Measurements from ENCODE around the gene SLC36A1. TPM values are rescaled to one million over a fixed set of nuclear protein-coding genes. Genes with fewer than 3 reads are reported as not detected.

Gene SLC36A1
- total RNA-seq, 1 experiment from 2014 or later = 15.0 TPM

DNA sequence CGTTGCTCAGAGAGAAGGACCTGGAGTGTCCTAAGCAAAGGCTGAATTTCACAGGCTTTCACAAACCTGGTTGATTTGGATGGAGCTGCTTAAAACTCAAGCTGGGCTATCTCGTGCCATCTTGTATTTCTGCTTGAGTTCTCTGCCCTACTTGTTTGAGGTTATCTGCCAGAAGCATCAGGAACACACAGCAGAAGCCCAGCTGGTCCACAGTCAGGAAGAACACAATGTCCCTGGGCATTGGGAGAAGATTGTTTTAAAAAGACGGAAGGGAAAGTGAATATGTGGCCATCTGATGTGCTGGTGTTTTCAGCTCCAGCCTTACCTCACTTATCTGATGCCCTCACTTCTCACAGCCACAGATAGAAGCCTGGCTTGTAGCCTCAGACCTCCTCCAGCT is 32.9 kb upstream of the SLC36A1 start:
- H3K27ac ChIP-seq (ENCODE audit: insufficient read length, low read depth, low read length) = no peak overlapping the region
- H2BK120ac ChIP-seq (ENCODE audit: low read depth, low read length, poor library complexity, severe bottlenecking) = no peak overlapping the region
- Mint-ChIP-seq H3K27me3 (ENCODE audit: low read depth) (peaks cover 19% of the 10 kb centered on the region), H3K4me3 (no peak overlapping the region), H3K36me3 (ENCODE audit: insufficient read depth in 1 of 3, low read depth in 3 of 3) (peaks cover 20 to 28% (median 27%) of the 10 kb centered on the region in 3 experiments), H3K27ac (no peak overlapping the region), H3K9me3 (peaks cover 29 to 30% of the 10 kb centered on the region in 2 experiments), H3K4me1 (peaks cover 0 to 9% of the 10 kb centered on the region in 2 experiments; a peak in 3 of 4 replicates)
- no peaks in the 10 kb centered on the region for H4K20me1 ChIP-seq (ENCODE audit: control insufficient read depth, insufficient read depth, insufficient read length)
- no peak overlapping the region for H3K9ac ChIP-seq (ENCODE audit: extremely low read depth, insufficient read length, low read length)
- no peaks in the 10 kb centered on the region for H3K27me3 ChIP-seq (ENCODE audit: insufficient read depth, low read length)
- H3K4me2 ChIP-seq (ENCODE audit: insufficient read depth, insufficient read length, low read length) = no peak overlapping the region
- H3K9me3 ChIP-seq (ENCODE audit: control insufficient read depth, low read depth, low read length) = peaks cover 7% of the 10 kb centered on the region
- H4K5ac ChIP-seq (ENCODE audit: insufficient read length, low read depth, low read length) = no peak overlapping the region
- no CpG with 5 or more reads among the region's 3 CpGs for WGBS (ENCODE audit: extremely low coverage, insufficient read length, low lambda C conversion rate)
- H3K18ac ChIP-seq (ENCODE audit: insufficient read length, low read depth, low read length) = no peak overlapping the region
- no peak overlapping the region for H2AK5ac ChIP-seq (ENCODE audit: insufficient read length, low read length)
- H4K8ac ChIP-seq (replicated peaks; ENCODE audit: insufficient read length, low read depth, low read length) = no peak overlapping the region
- H3K79me2 ChIP-seq (ENCODE audit: insufficient read depth, low read length) = no peaks in the 10 kb centered on the region
- H3K56ac ChIP-seq (ENCODE audit: insufficient read length, low read depth, low read length) = no peak overlapping the region
- no peak overlapping the region for H2BK12ac ChIP-seq (ENCODE audit: insufficient read length, low read depth, low read length)
- H3K14ac ChIP-seq (ENCODE audit: insufficient read depth, low read length) = no peak overlapping the region
- H3K4me1 ChIP-seq (ENCODE audit: insufficient read depth, low read length) = no peaks in the 10 kb centered on the region
- TF ChIP-seq, protein P1, sequence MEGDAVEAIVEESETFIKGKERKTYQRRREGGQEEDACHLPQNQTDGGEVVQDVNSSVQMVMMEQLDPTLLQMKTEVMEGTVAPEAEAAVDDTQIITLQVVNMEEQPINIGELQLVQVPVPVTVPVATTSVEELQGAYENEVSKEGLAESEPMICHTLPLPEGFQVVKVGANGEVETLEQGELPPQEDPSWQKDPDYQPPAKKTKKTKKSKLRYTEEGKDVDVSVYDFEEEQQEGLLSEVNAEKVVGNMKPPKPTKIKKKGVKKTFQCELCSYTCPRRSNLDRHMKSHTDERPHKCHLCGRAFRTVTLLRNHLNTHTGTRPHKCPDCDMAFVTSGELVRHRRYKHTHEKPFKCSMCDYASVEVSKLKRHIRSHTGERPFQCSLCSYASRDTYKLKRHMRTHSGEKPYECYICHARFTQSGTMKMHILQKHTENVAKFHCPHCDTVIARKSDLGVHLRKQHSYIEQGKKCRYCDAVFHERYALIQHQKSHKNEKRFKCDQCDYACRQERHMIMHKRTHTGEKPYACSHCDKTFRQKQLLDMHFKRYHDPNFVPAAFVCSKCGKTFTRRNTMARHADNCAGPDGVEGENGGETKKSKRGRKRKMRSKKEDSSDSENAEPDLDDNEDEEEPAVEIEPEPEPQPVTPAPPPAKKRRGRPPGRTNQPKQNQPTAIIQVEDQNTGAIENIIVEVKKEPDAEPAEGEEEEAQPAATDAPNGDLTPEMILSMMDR (conservative IDR thresholded peaks at IDR 0.05) = no peak
- no peak overlapping the region for H4K91ac ChIP-seq (ENCODE audit: insufficient read length, low read depth, low read length)
- H3K79me1 ChIP-seq (ENCODE audit: insufficient read depth, low read depth, low read length, poor library complexity, severe bottlenecking) = no peaks in the 10 kb centered on the region
- no peaks in the 10 kb centered on the region for H3K23me2 ChIP-seq (ENCODE audit: insufficient read length, low read depth, low read length, poor library complexity, severe bottlenecking)
- no peak overlapping the region for H3T11ph ChIP-seq (ENCODE audit: low read length)
- no peak overlapping the region for H3K23ac ChIP-seq (ENCODE audit: insufficient read length, low read depth, low read length)
- DNase-seq = no peak
- H3K4ac ChIP-seq (ENCODE audit: low read depth, low read length) = no peak overlapping the region
- H2BK5ac ChIP-seq (ENCODE audit: insufficient read length, low read length) = no peak overlapping the region
- H2AFZ ChIP-seq (ENCODE audit: low read length) = no peak overlapping the region
- no peak overlapping the region for H2BK20ac ChIP-seq (ENCODE audit: low read depth, low read length, poor library complexity, severe bottlenecking)
- H2BK15ac ChIP-seq (ENCODE audit: low read depth, low read length) = no peak overlapping the region

Data from H9 (cell line).